Measurements from ENCODE around the gene GRPEL2.
"Not testable (repeated sequence)": the region's sequence is repeated elsewhere in the genome, so short reads cannot be mapped to it uniquely, and the experiment has no call there.

Gene GRPEL2

GRCh38 chr5:149379818-149380374 lies 34.6 kb downstream of the GRPEL2 start:
- no peak for DNase-seq

GRCh38 chr5:149380466-149381121 lies 35.3 kb downstream of the GRPEL2 start:
- DNase-seq: no peak

- no peak for DNase-seq
Observed at GRCh38 chr5:149381261-149381985, 36.1 kb downstream of the GRPEL2 start.

GRCh38 chr5:149381986-149382338 lies 36.7 kb downstream of the GRPEL2 start:
- peak; percentile 37 for DNase-seq

GRCh38 chr5:149382517-149383220 lies 37.4 kb downstream of the GRPEL2 start:
- DNase-seq: no peak

GRCh38 chr5:149383399-149383798 lies 38.1 kb downstream of the GRPEL2 start:
- DNase-seq: no peak

GRCh38 chr5:149386166-149386565 lies 40.9 kb downstream of the GRPEL2 start:
- DNase-seq: no peak

GRCh38 chr5:149387081-149387631 lies 41.9 kb downstream of the GRPEL2 start:
- DNase-seq: no peak

GRCh38 chr5:149387982-149388381 lies 42.7 kb downstream of the GRPEL2 start:
- no peak for DNase-seq

GRCh38 chr5:149388498-149389190 lies 43.3 kb downstream of the GRPEL2 start:
- no peak for DNase-seq

GRCh38 chr5:149389552-149390495 lies 44.5 kb downstream of the GRPEL2 start:
- no peak for DNase-seq

GRCh38 chr5:149391076-149391475 lies 45.8 kb downstream of the GRPEL2 start:
- not testable (repeated sequence) for DNase-seq

- DNase-seq: no peak
Observed at GRCh38 chr5:149391524-149391923, 46.2 kb downstream of the GRPEL2 start.

GRCh38 chr5:149392718-149393117 lies 47.4 kb downstream of the GRPEL2 start:
- DNase-seq: no peak

- not testable (repeated sequence) for DNase-seq
Observed at GRCh38 chr5:149394996-149395395, 49.7 kb downstream of the GRPEL2 start.

- DNase-seq: no peak
Observed at GRCh38 chr5:149397530-149397929, 52.2 kb downstream of the GRPEL2 start.

- DNase-seq: not testable (repeated sequence)
Observed at GRCh38 chr5:149398747-149399266, 53.5 kb downstream of the GRPEL2 start.

GRCh38 chr5:149399775-149400174 lies 54.5 kb downstream of the GRPEL2 start:
- DNase-seq: no peak

GRCh38 chr5:149400304-149400703 lies 55.0 kb downstream of the GRPEL2 start:
- no peak for DNase-seq

- no peak for DNase-seq
Observed at GRCh38 chr5:149401051-149401450, 55.8 kb downstream of the GRPEL2 start.

GRCh38 chr5:149402291-149402690 lies 57.0 kb downstream of the GRPEL2 start:
- no peak for DNase-seq
